ENCODE results near the gene CFAP157.

CFAP157 gene

GRCh38 chr9:127762111-127762676, 55.4 kb downstream of the CFAP157 start:
- no peak for DNase-seq (ENCODE audit: low read depth)

- no peak for DNase-seq (ENCODE audit: low read depth)
These were observed 57.2 kb downstream of the CFAP157 start for GRCh38 chr9:127763918-127764384.

- DNase-seq (ENCODE audit: low read depth), result no peak
These were observed 58.6 kb downstream of the CFAP157 start for GRCh38 chr9:127765418-127765817.

All from activated T-cell treated with anti-CD3 and anti-CD28 coated beads for 24 hours (primary cell).